ENCODE results near the gene XG. TPM values are rescaled to one million over a fixed set of nuclear protein-coding genes. Genes with fewer than 3 reads are reported as not detected.

The XG gene
- polyA plus RNA-seq, 3 donors: not detected

DNA sequence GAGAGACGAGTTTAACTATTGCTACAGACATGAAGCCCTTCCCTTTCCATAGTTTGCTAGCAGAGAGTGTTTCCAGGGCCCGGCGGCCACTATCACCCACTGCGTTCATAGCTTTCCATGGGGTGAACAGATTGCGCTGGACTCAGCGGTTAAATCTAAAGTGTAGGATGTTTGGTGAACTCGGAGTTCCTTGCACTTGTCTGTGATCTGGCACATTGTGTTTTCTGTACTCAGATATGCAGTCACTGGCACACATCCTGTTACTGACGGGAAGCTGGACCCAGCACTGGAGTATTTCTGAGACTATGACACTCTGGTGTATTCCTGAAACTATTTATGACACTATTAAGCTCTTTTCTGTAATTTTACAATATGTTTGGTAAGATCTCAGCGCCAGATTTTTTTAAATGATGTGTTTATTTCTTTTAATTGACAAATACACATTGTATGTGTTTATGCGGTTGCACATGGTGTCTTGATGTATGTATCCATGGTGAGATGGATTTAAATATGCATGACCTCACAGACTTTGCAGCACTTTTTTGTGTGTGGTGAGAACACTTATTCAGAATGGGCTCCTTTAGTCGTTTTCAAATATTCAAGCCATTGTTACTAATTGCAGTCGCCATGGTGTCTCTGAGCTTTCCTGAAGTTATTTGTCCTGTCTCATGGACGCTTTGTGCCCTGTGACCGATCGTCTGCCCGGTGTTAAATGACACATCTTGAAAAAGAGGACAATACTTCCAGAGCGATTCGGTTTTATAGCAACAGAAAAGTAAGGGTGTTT lies 46.6 kb upstream of the XG start:
- peaks cover 43 to 59% of the 10 kb centered on the region in 2 donors for H3K36me3 Mint-ChIP-seq
- TF ChIP-seq, protein P1, sequence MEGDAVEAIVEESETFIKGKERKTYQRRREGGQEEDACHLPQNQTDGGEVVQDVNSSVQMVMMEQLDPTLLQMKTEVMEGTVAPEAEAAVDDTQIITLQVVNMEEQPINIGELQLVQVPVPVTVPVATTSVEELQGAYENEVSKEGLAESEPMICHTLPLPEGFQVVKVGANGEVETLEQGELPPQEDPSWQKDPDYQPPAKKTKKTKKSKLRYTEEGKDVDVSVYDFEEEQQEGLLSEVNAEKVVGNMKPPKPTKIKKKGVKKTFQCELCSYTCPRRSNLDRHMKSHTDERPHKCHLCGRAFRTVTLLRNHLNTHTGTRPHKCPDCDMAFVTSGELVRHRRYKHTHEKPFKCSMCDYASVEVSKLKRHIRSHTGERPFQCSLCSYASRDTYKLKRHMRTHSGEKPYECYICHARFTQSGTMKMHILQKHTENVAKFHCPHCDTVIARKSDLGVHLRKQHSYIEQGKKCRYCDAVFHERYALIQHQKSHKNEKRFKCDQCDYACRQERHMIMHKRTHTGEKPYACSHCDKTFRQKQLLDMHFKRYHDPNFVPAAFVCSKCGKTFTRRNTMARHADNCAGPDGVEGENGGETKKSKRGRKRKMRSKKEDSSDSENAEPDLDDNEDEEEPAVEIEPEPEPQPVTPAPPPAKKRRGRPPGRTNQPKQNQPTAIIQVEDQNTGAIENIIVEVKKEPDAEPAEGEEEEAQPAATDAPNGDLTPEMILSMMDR (IDR thresholded peaks at IDR 0.05): no peak
- peak overlapping the region in 6 of 7 donors; percentile 6 to 97 (median 67) for H3K27ac Mint-ChIP-seq
- peaks cover 44% of the 10 kb centered on the region for H4K20me1 ChIP-seq (ENCODE audit: insufficient read depth, low read length)
- no peak overlapping the region for H3K4me3 Mint-ChIP-seq
- H3K9me3 Mint-ChIP-seq: peaks cover 0 to 7% (median under 1%) of the 10 kb centered on the region in 7 donors
- H3K4me2 ChIP-seq (replicated peaks; ENCODE audit: extremely low read depth, low read length, poor library complexity, severe bottlenecking): no peak overlapping the region
- no peak overlapping the region for H3K9ac ChIP-seq (ENCODE audit: insufficient read depth, low read length, poor library complexity, severe bottlenecking)
- peak in 1 of 3 donors; percentile 23 for DNase-seq
- no peaks in the 10 kb centered on the region for H3K27me3 ChIP-seq (ENCODE audit: control insufficient read depth in 2 of 2, insufficient read depth in 2 of 2, low read length in 2 of 2)
- peaks cover 85% of the 10 kb centered on the region for H3K79me2 ChIP-seq (ENCODE audit: insufficient read depth, low read length)
- H3K36me3 ChIP-seq (replicated peaks in 1 of 2; ENCODE audit: control insufficient read depth in 1 of 2, insufficient read depth in 2 of 2, low read length in 2 of 2): peaks cover 0 to 9% of the 10 kb centered on the region in 2 donors
- no peaks in the 10 kb centered on the region for H3K9me3 ChIP-seq (replicated peaks in 1 of 2; ENCODE audit: control insufficient read depth in 1 of 2, insufficient read depth in 1 of 2, low read length in 2 of 2)
- peaks cover 52 to 56% of the 10 kb centered on the region in 2 donors for H3K4me1 ChIP-seq (ENCODE audit: control insufficient read depth in 1 of 2, insufficient read depth in 2 of 2, low read length in 2 of 2)
- H2AFZ ChIP-seq (ENCODE audit: insufficient read depth, low read depth, low read length, poor library complexity, severe bottlenecking): no peak overlapping the region
- no peak overlapping the region for H3K4me3 ChIP-seq (replicated peaks in 1 of 3; ENCODE audit: low read depth in 2 of 3, low read length in 3 of 3)
- H3K27ac ChIP-seq (ENCODE audit: low read depth in 1 of 2, low read length in 2 of 2): peak overlapping the region in 1 of 2 donors; percentile 46
- peaks cover 71% of the 10 kb centered on the region for H3K4me1 Mint-ChIP-seq
- WGBS (ENCODE audit: insufficient coverage): 60% methylated on average over 12 of the region's 18 CpGs
- H3K27me3 Mint-ChIP-seq (ENCODE audit: low read depth in 3 of 3): peaks cover 0 to 10% (median 2%) of the 10 kb centered on the region in 3 donors
- intact Hi-C loops (cut with micrococcal nuclease): loop anchor here (5.0 kb wide), 2 partner anchors 73 to 93 kb away; no protein-coding TSS in a partner anchor

- intact Hi-C loops (cut with micrococcal nuclease): loop anchor here (2.0 to 5.0 kb wide), 3 partner anchors 15 to 95 kb away; no protein-coding TSS in a partner anchor
- H3K4me2 ChIP-seq (replicated peaks; ENCODE audit: extremely low read depth, low read length, poor library complexity, severe bottlenecking): peak overlapping the region; percentile 50
- H2AFZ ChIP-seq (ENCODE audit: insufficient read depth, low read depth, low read length, poor library complexity, severe bottlenecking): no peak overlapping the region
- 1% methylated on average over 10 of the region's 12 CpGs for WGBS (ENCODE audit: insufficient coverage)
- peaks cover 49 to 50% of the 10 kb centered on the region in 2 donors for H3K4me1 ChIP-seq (ENCODE audit: control insufficient read depth in 1 of 2, insufficient read depth in 2 of 2, low read length in 2 of 2)
- Mint-ChIP-seq H3K9me3 (peaks cover 0 to 2% (median 0%) of the 10 kb centered on the region in 7 donors), H3K27ac (peak overlapping the region; percentile 96 to 99 (median 99)), H3K4me1 (peaks cover 61% of the 10 kb centered on the region), H3K4me3 (peak overlapping the region; percentile 64 to 76), H3K36me3 (peaks cover 40 to 52% of the 10 kb centered on the region in 2 donors), H3K27me3 (ENCODE audit: low read depth in 3 of 3) (peaks cover 0 to 7% (median 2%) of the 10 kb centered on the region in 3 donors)
- H4K20me1 ChIP-seq (ENCODE audit: insufficient read depth, low read length): peaks cover 24% of the 10 kb centered on the region
- peaks cover 0 to 9% of the 10 kb centered on the region in 2 donors for H3K36me3 ChIP-seq (replicated peaks in 1 of 2; ENCODE audit: control insufficient read depth in 1 of 2, insufficient read depth in 2 of 2, low read length in 2 of 2)
- no peaks in the 10 kb centered on the region for H3K9me3 ChIP-seq (replicated peaks in 1 of 2; ENCODE audit: control insufficient read depth in 1 of 2, insufficient read depth in 1 of 2, low read length in 2 of 2)
- H3K79me2 ChIP-seq (ENCODE audit: insufficient read depth, low read length): peaks cover 72% of the 10 kb centered on the region
- TF ChIP-seq, protein P1 (IDR thresholded peaks at IDR 0.05): no peak
- H3K4me3 ChIP-seq (replicated peaks in 1 of 3; ENCODE audit: low read depth in 2 of 3, low read length in 3 of 3): peak overlapping the region in 1 of 3 experiments; percentile 33
- peak overlapping the region; percentile 50 for H3K9ac ChIP-seq (ENCODE audit: insufficient read depth, low read length, poor library complexity, severe bottlenecking)
- DNase-seq: peak; percentile 92 to 98 (median 96)
- no peaks in the 10 kb centered on the region for H3K27me3 ChIP-seq (ENCODE audit: control insufficient read depth in 2 of 2, insufficient read depth in 2 of 2, low read length in 2 of 2)
- peak overlapping the region; percentile 78 to 87 for H3K27ac ChIP-seq (ENCODE audit: low read depth in 1 of 2, low read length in 2 of 2)
Observed at GRCh38 chrX:2707334-2707760, 44.5 kb upstream of the XG start.

Measured in CD14-positive monocyte (primary cell).